ENCODE results near the gene CLEC2A.
"Not testable (repeated sequence)": the region's sequence is repeated elsewhere in the genome, so short reads cannot be mapped to it uniquely, and the experiment has no call there.

CLEC2A gene, protein sequence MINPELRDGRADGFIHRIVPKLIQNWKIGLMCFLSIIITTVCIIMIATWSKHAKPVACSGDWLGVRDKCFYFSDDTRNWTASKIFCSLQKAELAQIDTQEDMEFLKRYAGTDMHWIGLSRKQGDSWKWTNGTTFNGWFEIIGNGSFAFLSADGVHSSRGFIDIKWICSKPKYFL

DNA sequence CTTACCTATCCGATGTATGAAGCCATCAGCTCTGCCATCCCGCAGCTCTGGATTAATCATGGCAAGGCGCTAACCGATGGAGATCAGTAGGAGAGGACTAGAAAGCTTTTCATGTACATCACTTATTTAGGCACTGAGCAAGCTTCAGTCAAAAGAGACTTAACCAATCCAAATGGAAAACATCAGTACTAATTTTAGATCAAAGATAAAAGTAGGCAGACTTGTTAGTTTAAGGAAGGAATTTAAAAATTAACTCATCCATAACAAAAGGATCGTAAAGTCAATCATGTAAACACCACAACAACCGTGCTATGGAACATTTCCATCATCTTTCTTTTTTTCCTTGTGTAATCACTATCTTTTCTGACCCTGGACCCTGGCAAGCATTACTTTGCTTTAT, at the start of gene CLEC2A:
TSS of gene CLEC2A (minus strand) at position 101 of the 400 bp plus-strand sequence. CDS start at position 60, 41 bp downstream.
- Histone ChIP-seq H3K9me3 (ENCODE audit: severe bottlenecking) (no peaks in the 10 kb centered on the region), H3K4me3 (ENCODE audit: low read depth, low read length) (no peak within 1 kb of the TSS), H3K36me3 (no peaks in the 10 kb centered on the region), H3K27me3 (ENCODE audit: insufficient read depth, low read depth, severe bottlenecking) (no peaks in the 10 kb centered on the region), H3K27ac (no peak within 1 kb of the TSS)
- DNase-seq: no peak
- TF ChIP-seq, protein P1, sequence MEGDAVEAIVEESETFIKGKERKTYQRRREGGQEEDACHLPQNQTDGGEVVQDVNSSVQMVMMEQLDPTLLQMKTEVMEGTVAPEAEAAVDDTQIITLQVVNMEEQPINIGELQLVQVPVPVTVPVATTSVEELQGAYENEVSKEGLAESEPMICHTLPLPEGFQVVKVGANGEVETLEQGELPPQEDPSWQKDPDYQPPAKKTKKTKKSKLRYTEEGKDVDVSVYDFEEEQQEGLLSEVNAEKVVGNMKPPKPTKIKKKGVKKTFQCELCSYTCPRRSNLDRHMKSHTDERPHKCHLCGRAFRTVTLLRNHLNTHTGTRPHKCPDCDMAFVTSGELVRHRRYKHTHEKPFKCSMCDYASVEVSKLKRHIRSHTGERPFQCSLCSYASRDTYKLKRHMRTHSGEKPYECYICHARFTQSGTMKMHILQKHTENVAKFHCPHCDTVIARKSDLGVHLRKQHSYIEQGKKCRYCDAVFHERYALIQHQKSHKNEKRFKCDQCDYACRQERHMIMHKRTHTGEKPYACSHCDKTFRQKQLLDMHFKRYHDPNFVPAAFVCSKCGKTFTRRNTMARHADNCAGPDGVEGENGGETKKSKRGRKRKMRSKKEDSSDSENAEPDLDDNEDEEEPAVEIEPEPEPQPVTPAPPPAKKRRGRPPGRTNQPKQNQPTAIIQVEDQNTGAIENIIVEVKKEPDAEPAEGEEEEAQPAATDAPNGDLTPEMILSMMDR (IDR thresholded peaks at IDR 0.05; ENCODE audit: low read depth, low read length): no peak

DNA sequence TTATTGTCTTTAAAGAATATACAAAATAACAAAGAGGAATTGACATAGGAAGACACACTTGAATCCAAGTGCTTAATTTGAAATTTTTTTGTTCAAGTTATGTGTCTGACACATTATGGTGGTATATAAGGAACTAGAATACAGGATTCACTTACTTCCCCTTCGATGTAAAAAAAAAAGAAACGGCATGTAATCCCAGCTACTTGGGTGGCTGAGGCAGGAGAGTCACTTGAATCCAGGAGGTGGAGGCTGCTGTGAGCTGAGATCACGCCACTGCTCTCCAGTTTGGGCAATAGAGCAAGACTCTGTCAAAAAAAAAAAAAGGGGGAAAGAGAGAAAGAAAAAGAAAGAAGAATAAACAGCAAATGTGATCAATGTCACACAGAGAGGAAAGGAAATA, 48.0 kb upstream of the CLEC2A start:
- H3K27ac ChIP-seq: no peak overlapping the region
- DNase-seq: no peak
- no peaks in the 10 kb centered on the region for H3K36me3 ChIP-seq
- H3K9me3 ChIP-seq (ENCODE audit: severe bottlenecking): no peaks in the 10 kb centered on the region
- H3K4me3 ChIP-seq (ENCODE audit: low read depth, low read length): no peak overlapping the region
- no peaks in the 10 kb centered on the region for H3K27me3 ChIP-seq (ENCODE audit: insufficient read depth, low read depth, severe bottlenecking)
- TF ChIP-seq, protein P1 (IDR thresholded peaks at IDR 0.05; ENCODE audit: low read depth, low read length): no peak

DNA sequence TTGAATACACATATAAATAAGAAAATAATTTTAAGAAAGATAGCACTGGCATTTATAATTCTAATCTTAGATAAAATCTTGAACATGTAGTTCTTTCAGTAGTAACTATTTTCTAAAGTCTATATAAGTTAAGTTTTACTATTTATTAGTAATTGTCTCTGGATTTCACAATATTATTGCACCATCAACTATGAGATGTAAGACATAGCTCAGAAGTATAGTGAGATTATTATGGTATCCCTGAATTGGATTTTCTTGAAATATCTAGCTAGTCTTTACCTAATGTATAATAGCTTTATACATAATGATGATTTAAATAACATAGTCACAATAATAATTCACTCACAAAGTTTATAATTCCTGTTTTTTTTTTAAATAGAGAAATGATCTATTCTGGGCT, 45.7 kb upstream of the CLEC2A start:
- no peak overlapping the region for H3K4me3 ChIP-seq (ENCODE audit: low read depth, low read length)
- TF ChIP-seq, protein P1 (IDR thresholded peaks at IDR 0.05; ENCODE audit: low read depth, low read length): no peak
- no peak for DNase-seq

DNA sequence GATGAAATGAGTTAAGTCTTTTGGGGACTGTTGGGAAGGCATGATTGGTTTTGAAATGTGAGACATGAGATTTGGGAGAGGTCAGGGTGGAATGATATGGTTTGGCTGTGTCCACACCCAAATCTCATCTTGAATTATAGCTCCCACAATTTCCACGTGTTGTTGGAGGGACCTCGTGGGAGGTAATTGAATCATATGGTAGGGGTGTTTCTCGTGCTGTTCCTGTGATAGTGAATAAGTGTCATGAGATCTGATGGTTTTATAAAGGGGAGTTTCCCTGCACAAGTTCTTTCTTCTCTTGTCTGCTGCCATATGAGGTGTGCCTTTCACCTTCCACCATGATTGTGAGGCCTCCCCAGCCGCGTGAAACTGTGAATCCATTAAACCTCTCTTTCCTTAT, 44.5 kb upstream of the CLEC2A start:
- not testable (repeated sequence) for H3K27ac ChIP-seq; H3K27me3 ChIP-seq (ENCODE audit: insufficient read depth, low read depth, severe bottlenecking); H3K36me3 ChIP-seq; H3K9me3 ChIP-seq (ENCODE audit: severe bottlenecking); DNase-seq; H3K4me3 ChIP-seq (ENCODE audit: low read depth, low read length)

More for the DNA sequence above, 45.7 kb upstream of the CLEC2A start:
- Histone ChIP-seq H3K27me3 (ENCODE audit: insufficient read depth, low read depth, severe bottlenecking) (no peaks in the 10 kb centered on the region), H3K36me3 (no peaks in the 10 kb centered on the region), H3K27ac (no peak overlapping the region), H3K9me3 (ENCODE audit: severe bottlenecking) (no peaks in the 10 kb centered on the region)

DNA sequence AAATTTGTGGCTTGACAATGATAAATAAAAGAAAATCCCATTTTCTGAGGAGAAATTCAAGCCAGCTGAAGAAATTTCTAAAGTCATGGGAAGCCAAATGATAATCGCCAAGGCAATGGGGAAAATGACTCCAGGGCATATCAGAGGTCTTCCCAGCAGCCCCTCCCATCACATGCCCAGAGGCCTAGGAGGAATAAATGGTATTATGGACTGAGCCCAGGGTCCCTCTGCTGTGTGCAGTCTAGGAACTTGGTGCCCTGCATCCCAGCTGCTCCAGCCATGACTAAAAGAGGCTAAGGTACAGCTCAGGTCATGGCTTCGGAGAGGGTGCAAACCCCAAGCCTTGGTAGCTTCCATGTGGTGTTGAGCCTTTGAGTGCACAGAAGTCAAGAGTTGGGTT, 43.4 kb upstream of the CLEC2A start:
- Histone ChIP-seq H3K27me3 (ENCODE audit: insufficient read depth, low read depth, severe bottlenecking) (no peaks in the 10 kb centered on the region), H3K36me3 (no peaks in the 10 kb centered on the region), H3K4me3 (ENCODE audit: low read depth, low read length) (no peak overlapping the region), H3K9me3 (ENCODE audit: severe bottlenecking) (no peaks in the 10 kb centered on the region), H3K27ac (no peak overlapping the region)
- no peak for DNase-seq
- TF ChIP-seq, protein P1 (IDR thresholded peaks at IDR 0.05; ENCODE audit: low read depth, low read length): no peak

DNA sequence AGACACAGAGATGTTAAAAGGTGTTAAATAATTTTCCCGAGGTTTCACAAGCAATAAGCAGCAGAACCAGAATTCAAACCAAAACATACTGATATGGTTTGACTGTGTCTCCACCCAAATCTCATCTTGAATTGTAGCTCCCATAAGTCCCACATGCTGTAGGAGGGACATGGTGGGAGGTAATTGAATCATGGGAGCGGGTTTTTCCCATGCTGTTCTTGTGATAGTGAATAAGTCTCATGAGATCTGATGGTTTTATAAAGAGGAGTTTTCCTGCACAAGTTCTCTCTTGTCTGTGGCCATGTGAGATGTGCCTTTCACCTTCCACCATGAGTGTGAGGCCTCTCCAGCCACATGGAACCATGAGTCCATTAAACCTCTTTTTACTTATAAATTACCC, 42.6 kb upstream of the CLEC2A start:
- not testable (repeated sequence) for H3K9me3 ChIP-seq (ENCODE audit: severe bottlenecking); H3K4me3 ChIP-seq (ENCODE audit: low read depth, low read length); H3K27ac ChIP-seq; H3K27me3 ChIP-seq (ENCODE audit: insufficient read depth, low read depth, severe bottlenecking); H3K36me3 ChIP-seq; DNase-seq

DNA sequence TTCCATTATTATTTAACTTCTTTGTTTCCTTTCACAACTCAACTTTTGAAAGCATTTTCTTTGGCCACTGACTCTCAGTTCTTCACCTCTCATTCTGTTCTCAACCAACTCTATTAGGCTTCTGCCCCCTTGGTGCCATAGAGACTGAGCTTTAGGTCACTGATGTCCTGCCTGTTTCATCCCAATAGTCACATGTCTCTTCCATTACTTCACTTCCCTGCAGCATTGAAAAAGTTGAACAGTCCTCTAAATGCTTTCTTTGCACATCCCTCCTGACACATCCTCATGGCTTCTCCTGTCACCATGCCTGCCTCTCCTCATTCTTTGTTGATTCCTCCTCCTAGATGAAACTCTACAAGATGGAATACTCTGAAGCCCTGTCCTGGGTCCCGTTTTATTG, 41.8 kb upstream of the CLEC2A start:
- TF ChIP-seq, protein P1 (IDR thresholded peaks at IDR 0.05; ENCODE audit: low read depth, low read length): no peak
- Histone ChIP-seq H3K36me3 (no peaks in the 10 kb centered on the region), H3K9me3 (ENCODE audit: severe bottlenecking) (no peaks in the 10 kb centered on the region), H3K27ac (no peak overlapping the region), H3K27me3 (ENCODE audit: insufficient read depth, low read depth, severe bottlenecking) (no peaks in the 10 kb centered on the region), H3K4me3 (ENCODE audit: low read depth, low read length) (no peak overlapping the region)
- no peak for DNase-seq

Measured in WERI-Rb-1 (cell line).